NK-92 (cell line): Measurements from ENCODE around the gene UNC119.

ENCODE experiments used
- DNase-seq: peaks from one replicate; lab custom pipeline; 2025; ENCODE audit not compliant: unreplicated experiment; lab: John Stamatoyannopoulos, UW

UNC119 gene

DNA sequence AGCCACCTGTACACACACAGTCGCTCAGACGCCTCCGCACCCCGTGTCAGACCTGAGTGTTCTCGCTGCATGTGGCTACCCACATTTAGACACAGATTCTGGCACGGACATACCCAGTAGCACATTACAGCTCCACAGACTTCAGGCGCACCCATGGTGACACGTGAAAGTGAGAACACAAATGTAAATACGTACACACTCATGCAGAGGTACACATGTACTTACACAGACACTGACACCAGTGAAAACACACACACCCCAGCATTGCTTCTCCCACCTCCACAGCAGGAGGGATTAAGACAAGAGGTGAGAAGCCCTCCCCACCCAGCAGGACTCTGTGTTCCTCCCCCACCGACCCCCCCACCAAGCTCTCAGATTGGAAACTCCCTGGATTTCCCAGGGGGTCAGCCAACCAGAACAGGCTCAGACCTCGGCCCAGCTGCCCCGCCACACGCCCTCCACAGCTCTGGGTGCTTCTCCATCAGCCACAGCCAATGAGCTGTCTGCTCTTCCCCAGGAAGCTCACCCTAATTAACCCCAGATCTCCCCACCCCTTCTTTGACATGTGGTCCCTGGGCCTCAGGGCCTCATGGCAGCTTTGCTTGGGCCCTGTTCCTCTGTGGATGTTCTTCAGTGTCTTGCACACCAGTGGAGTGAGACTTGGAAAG lies 51.6 kb downstream of the UNC119 start:
- DNase-seq: no peak

GRCh38 chr17:28499684-28500357 lies 52.6 kb downstream of the UNC119 start:
- DNase-seq: no peak

- DNase-seq: no peak
These were observed 53.1 kb downstream of the UNC119 start for GRCh38 chr17:28499364-28499664.

DNA sequence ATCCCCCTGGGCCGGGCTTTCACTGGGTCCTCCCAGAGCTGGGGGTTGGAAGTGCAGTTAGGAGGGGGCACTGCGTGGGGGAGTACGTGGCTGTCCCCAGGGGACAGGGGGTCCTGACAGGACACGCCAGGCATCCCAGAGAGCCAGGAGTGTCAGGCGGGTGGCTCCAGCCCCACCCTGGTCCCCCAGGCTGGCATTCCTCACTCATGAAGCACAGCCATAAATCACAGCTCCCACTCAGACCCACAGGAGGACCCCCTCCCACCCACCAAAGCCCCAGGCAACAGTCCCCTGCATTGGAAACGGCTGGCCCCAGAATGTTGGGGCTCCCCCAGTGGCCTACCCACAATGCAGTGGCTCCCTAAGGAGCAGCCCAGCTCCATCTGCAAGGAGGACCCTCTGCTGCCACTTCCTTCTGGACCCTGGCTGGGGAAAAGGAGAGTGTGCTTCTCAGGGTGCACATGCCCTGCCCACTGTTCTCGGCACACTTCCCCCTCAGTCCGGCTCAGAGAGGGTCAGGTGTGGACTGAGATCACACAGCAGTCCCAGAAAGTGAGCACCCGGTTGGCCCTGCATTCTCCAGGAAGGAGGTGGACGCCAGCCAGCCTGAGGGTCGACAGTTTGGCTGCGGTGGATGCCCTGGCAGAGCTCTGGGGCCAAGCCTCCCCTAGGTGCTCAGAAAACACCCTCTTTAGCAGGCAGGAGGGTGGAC lies 53.6 kb downstream of the UNC119 start:
- DNase-seq: no peak

DNA sequence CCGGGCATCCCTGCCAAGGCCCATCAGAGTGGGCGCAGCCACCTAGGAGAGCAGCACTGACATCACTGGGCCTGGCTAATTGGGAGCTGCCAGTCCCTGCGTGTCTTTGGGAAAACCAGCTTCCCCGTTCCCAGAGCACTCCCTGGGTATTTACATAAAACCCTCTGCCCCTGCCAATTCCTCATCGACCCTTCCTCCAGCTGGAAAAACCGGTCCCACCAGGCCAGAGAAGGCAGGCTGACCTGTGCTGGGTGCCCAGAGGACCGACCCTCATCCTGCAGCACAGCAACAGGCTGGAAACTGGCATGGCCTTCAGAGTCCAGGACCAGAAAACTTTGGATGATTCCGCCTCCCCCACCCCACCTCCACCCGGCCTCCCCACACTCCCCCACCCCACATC lies 54.5 kb downstream of the UNC119 start:
- no peak for DNase-seq
